ENCODE results near the gene PPP6R2. TPM values are rescaled to one million over a fixed set of nuclear protein-coding genes. Genes with fewer than 3 reads are reported as not detected.
A peak's percentile ranks its signal among the peaks of the same experiment; 100 is the strongest.

Gene PPP6R2
- polyA plus RNA-seq, 3 donors, result 9.1 to 74.5 (median 10.3) TPM

GRCh38 chr22:50456026-50456425 is 112.9 kb downstream of the PPP6R2 start:
- H3K27me3 ChIP-seq (ENCODE audit: control insufficient read depth in 2 of 2, insufficient read depth in 2 of 2, low read length in 2 of 2), result no peaks in the 10 kb centered on the region
- H3K4me3 ChIP-seq (replicated peaks in 1 of 3; ENCODE audit: low read depth in 2 of 3, low read length in 3 of 3), result no peak overlapping the region
- H3K4me2 ChIP-seq (replicated peaks; ENCODE audit: extremely low read depth, low read length, poor library complexity, severe bottlenecking), result no peak overlapping the region
- intact Hi-C loops (cut with micrococcal nuclease), result no loop called here
- Mint-ChIP-seq H3K9me3 (peaks cover 0 to 3% (median 0%) of the 10 kb centered on the region in 7 donors), H3K27me3 (ENCODE audit: low read depth in 3 of 3) (peaks cover 0 to 1% (median 0%) of the 10 kb centered on the region in 3 donors), H3K4me3 (no peak overlapping the region), H3K27ac (peak overlapping the region in 2 of 7 donors; percentile 25 to 52), H3K4me1 (peaks cover 10% of the 10 kb centered on the region), H3K36me3 (peaks cover 70 to 92% of the 10 kb centered on the region in 2 donors)
- no peak overlapping the region for H2AFZ ChIP-seq (ENCODE audit: insufficient read depth, low read depth, low read length, poor library complexity, severe bottlenecking)
- H4K20me1 ChIP-seq (ENCODE audit: insufficient read depth, low read length), result peaks cover 8% of the 10 kb centered on the region
- no peaks in the 10 kb centered on the region for H3K79me2 ChIP-seq (ENCODE audit: insufficient read depth, low read length)
- H3K9me3 ChIP-seq (replicated peaks in 1 of 2; ENCODE audit: control insufficient read depth in 1 of 2, insufficient read depth in 1 of 2, low read length in 2 of 2), result no peaks in the 10 kb centered on the region
- no peak for DNase-seq
- peaks cover 75 to 94% of the 10 kb centered on the region in 2 donors for H3K36me3 ChIP-seq (replicated peaks in 1 of 2; ENCODE audit: control insufficient read depth in 1 of 2, insufficient read depth in 2 of 2, low read length in 2 of 2)
- H3K27ac ChIP-seq (ENCODE audit: low read depth in 1 of 2, low read length in 2 of 2), result no peak overlapping the region
- no peak for TF ChIP-seq CTCF (IDR thresholded peaks at IDR 0.05)
- no peak overlapping the region for H3K9ac ChIP-seq (ENCODE audit: insufficient read depth, low read length, poor library complexity, severe bottlenecking)
- no peaks in the 10 kb centered on the region for H3K4me1 ChIP-seq (ENCODE audit: control insufficient read depth in 1 of 2, insufficient read depth in 2 of 2, low read length in 2 of 2)
- 90% methylated on average over 7 of the region's 11 CpGs for WGBS (ENCODE audit: insufficient coverage)

GRCh38 chr22:50456466-50457234 is 113.5 kb downstream of the PPP6R2 start:
- Histone ChIP-seq H3K9me3 (replicated peaks in 1 of 2; ENCODE audit: control insufficient read depth in 1 of 2, insufficient read depth in 1 of 2, low read length in 2 of 2) (no peaks in the 10 kb centered on the region), H3K4me2 (replicated peaks; ENCODE audit: extremely low read depth, low read length, poor library complexity, severe bottlenecking) (no peak overlapping the region), H3K36me3 (replicated peaks in 1 of 2; ENCODE audit: control insufficient read depth in 1 of 2, insufficient read depth in 2 of 2, low read length in 2 of 2) (peaks cover 77 to 94% of the 10 kb centered on the region in 2 donors), H3K4me1 (ENCODE audit: control insufficient read depth in 1 of 2, insufficient read depth in 2 of 2, low read length in 2 of 2) (no peaks in the 10 kb centered on the region), H3K4me3 (replicated peaks in 1 of 3; ENCODE audit: low read depth in 2 of 3, low read length in 3 of 3) (no peak overlapping the region), H3K9ac (ENCODE audit: insufficient read depth, low read length, poor library complexity, severe bottlenecking) (no peak overlapping the region), H3K27ac (ENCODE audit: low read depth in 1 of 2, low read length in 2 of 2) (no peak overlapping the region), H4K20me1 (ENCODE audit: insufficient read depth, low read length) (peaks cover 8% of the 10 kb centered on the region), H2AFZ (ENCODE audit: insufficient read depth, low read depth, low read length, poor library complexity, severe bottlenecking) (no peak overlapping the region), H3K27me3 (ENCODE audit: control insufficient read depth in 2 of 2, insufficient read depth in 2 of 2, low read length in 2 of 2) (no peaks in the 10 kb centered on the region), H3K79me2 (ENCODE audit: insufficient read depth, low read length) (no peaks in the 10 kb centered on the region)
- WGBS (ENCODE audit: insufficient coverage), result 96% methylated on average over 33 of the region's 34 CpGs
- Mint-ChIP-seq H3K4me1 (peaks cover 10% of the 10 kb centered on the region), H3K4me3 (no peak overlapping the region), H3K27ac (no peak overlapping the region), H3K36me3 (peaks cover 67 to 92% of the 10 kb centered on the region in 2 donors), H3K9me3 (peaks cover 0 to 3% (median 0%) of the 10 kb centered on the region in 7 donors), H3K27me3 (ENCODE audit: low read depth in 3 of 3) (peaks cover 0 to 1% (median 0%) of the 10 kb centered on the region in 3 donors)
- intact Hi-C loops (cut with micrococcal nuclease), result no loop called here
- DNase-seq, result no peak
- no peak for TF ChIP-seq CTCF (IDR thresholded peaks at IDR 0.05)
